HepG2 (cell line): ENCODE data around the gene FHIP1B. TPM values are rescaled to one million over a fixed set of nuclear protein-coding genes. Genes with fewer than 3 reads are reported as not detected.
"Not testable (repeated sequence)": the region's sequence is repeated elsewhere in the genome, so short reads cannot be mapped to it uniquely, and the experiment has no call there.

Source experiments
- ATAC-seq: fragments of 200-7000 bp; cut with Tn5 transposase; 3 replicates; pipeline ENCODE4 v1.9.1; 2020; ENCODE audit warnings: mild to moderate bottlenecking, moderate library complexity
- BruUV-seq: library from RNA; stranded (reverse); fragments of 400-500 nt; replicated peaks from 2 replicates; lab custom pipeline; 2021; lab: Mats Ljungman, UMichigan
- CTCF ChIA-PET: fragments of 300-600 bp; formaldehyde crosslinking; extraction: SDS; loops from one replicate; lab custom pipeline; 2021; ENCODE audit warnings: low total read pairs, inconsistent platforms, low intra/inter-chr PET ratio; lab: Yijun Ruan, JAX
- POLR2A ChIA-PET: fragments of 350-600 bp; sonication (Branson Sonifier 250); formaldehyde crosslinking; loops from one replicate; lab custom pipeline; 2020; ENCODE audit warnings: antibody characterized with exemption, inconsistent platforms; lab: Yijun Ruan, JAX
- DNase-seq: peaks from one replicate; pipeline ENCODE4 v3.0.0-alpha.2; 2015; ENCODE audit warnings: low spot score
- FAIRE-seq: peaks from 3 replicates; lab custom pipeline; 2011; peaks lifted over from hg19 to GRCh38; lab: Jason Lieb, UNC
- H2AFZ ChIP-seq: one replicate; pipeline ENCODE4 v1.6.1; 2011; ENCODE audit warnings: low read length, inconsistent platforms
- H3K27ac ChIP-seq: fragments of 300-600 bp; 3 replicates; pipeline ENCODE4 v1.8.0; 2011; ENCODE audit warnings: mixed run types, mild to moderate bottlenecking, mixed read lengths, low read length, inconsistent platforms; ENCODE audit not compliant: insufficient read depth; ENCODE audit errors: extremely low read length
- H3K27me3 ChIP-seq, 2 experiments: fragments of 200-600 bp in 1 of 2; 2 replicates in 1 of 2; 3 replicates in 1 of 2; pipeline versions ENCODE4 v1.6.0 to v1.8.0; 2011; ENCODE audit warnings: low read length in 2 of 2, mild to moderate bottlenecking in 2 of 2, moderate library complexity in 2 of 2, inconsistent platforms in 1 of 2; ENCODE audit not compliant: insufficient read depth in 2 of 2, control insufficient read depth in 1 of 2
- H3K36me3 ChIP-seq, 2 experiments: fragments of 200-600 bp in 1 of 2; replicated peaks in 1 of 2; 2 replicates in 1 of 2; 3 replicates in 1 of 2; pipeline versions ENCODE4 v1.5.1 to v1.8.0; 2011; ENCODE audit warnings: low read length in 2 of 2, inconsistent platforms in 1 of 2; ENCODE audit not compliant: insufficient read depth in 2 of 2, control insufficient read depth in 1 of 2
- H3K4me1 ChIP-seq: 2 replicates; pipeline ENCODE4 v1.5.1; 2012; ENCODE audit warnings: low read length, inconsistent platforms; ENCODE audit not compliant: insufficient read depth
- H3K4me2 ChIP-seq: 2 replicates; pipeline ENCODE4 v1.6.0; 2011; ENCODE audit warnings: low read depth, low read length, inconsistent platforms
- H3K4me3 ChIP-seq, 3 experiments: fragments of 200-600 bp in 1 of 3; sonication (generic), shearing (Covaris generic) in 1 of 3; replicated peaks in 1 of 3; 2 replicates each; pipeline ENCODE4 v1.5.1; 2011 to 2016; ENCODE audit warnings: low read length in 3 of 3, inconsistent platforms in 2 of 3, low read depth in 2 of 3, mild to moderate bottlenecking in 2 of 3, control low read depth in 1 of 3, mixed read lengths in 1 of 3; ENCODE audit not compliant: insufficient read depth in 1 of 3
- H3K79me2 ChIP-seq: one replicate; pipeline ENCODE4 v1.6.1; 2011; ENCODE audit warnings: low read length, inconsistent platforms; ENCODE audit not compliant: insufficient read depth
- H3K9ac ChIP-seq: 2 replicates; pipeline ENCODE4 v1.6.0; 2011; ENCODE audit warnings: mild to moderate bottlenecking, low read depth, low read length, inconsistent platforms; ENCODE audit not compliant: insufficient read depth
- H3K9me3 ChIP-seq: 2 replicates; pipeline ENCODE4 v1.5.1; 2012; ENCODE audit warnings: mild to moderate bottlenecking, low read length
- H4K20me1 ChIP-seq: 2 replicates; pipeline ENCODE4 v1.6.0; 2011; ENCODE audit warnings: inconsistent platforms, mild to moderate bottlenecking, low read length, moderate library complexity; ENCODE audit not compliant: insufficient read depth
- ATF1 ChIP-seq: IDR thresholded peaks from 2 replicates; pipeline ENCODE4 v1.6.1; 2016; ENCODE audit warnings: mild to moderate bottlenecking, control low read depth
- ETS1 ChIP-seq: sonication (generic); formaldehyde crosslinking; IDR thresholded peaks from 2 replicates; pipeline ENCODE4 v1.4.0; 2020; ENCODE audit warnings: missing genetic modification reagents
- KLF12 ChIP-seq: sonication (generic); formaldehyde crosslinking; IDR thresholded peaks from 2 replicates; pipeline ENCODE4 v1.4.0; 2020; ENCODE audit warnings: missing genetic modification reagents, borderline replicate concordance
- MAFG ChIP-seq: sonication (generic); formaldehyde crosslinking; IDR thresholded peaks from 2 replicates; pipeline ENCODE4 v1.5.1; 2020; ENCODE audit warnings: mild to moderate bottlenecking, missing genetic modification reagents
- NRL ChIP-seq: sonication (generic); formaldehyde crosslinking; IDR thresholded peaks from 2 replicates; pipeline ENCODE4 v1.5.0; 2020; ENCODE audit warnings: missing genetic modification reagents, mild to moderate bottlenecking, moderate library complexity, borderline replicate concordance
- ZNF205 ChIP-seq: IDR thresholded peaks from 2 replicates; pipeline ENCODE4 v1.6.1; 2018; ENCODE audit warnings: missing biosample characterization, missing genetic modification reagents
- ZNF788 ChIP-seq: sonication (generic); formaldehyde crosslinking; IDR thresholded peaks from 2 replicates; pipeline ENCODE4 v1.5.0; 2020; ENCODE audit warnings: mild to moderate bottlenecking, missing genetic modification reagents, borderline replicate concordance
- ZNF878 ChIP-seq: sonication (generic); formaldehyde crosslinking; IDR thresholded peaks from 2 replicates; pipeline ENCODE4 v1.8.1; 2023; ENCODE audit warnings: mild to moderate bottlenecking, missing genetic modification reagents, moderate library complexity
- WGBS: methylation state at CpG from one replicate; pipeline ENCODE4 v1.1.6; 2017; ENCODE audit warnings: low lambda C conversion rate; 5-methylcytosine and 5-hydroxymethylcytosine counted together
- in situ Hi-C: cut with HindIII; loops from 2 replicates; pipeline ENCODE4 v1.10.0; 2017; ENCODE audit warnings: low pct_unique_long_range_greater_than_20kb; ENCODE audit not compliant: extremely low pct_ligation_motif_present
- intact Hi-C: fragments of 100-400 bp; cut with micrococcal nuclease; formaldehyde crosslinking; loops from one replicate; pipeline ENCODE4 v1.10.0; 2022; ENCODE audit not compliant: unreplicated experiment
- polyA plus RNA-seq, 8 experiments: library from polyadenylated mRNA; depleted of rRNA in 3 of 8; stranded (reverse) in 7 of 8; unstranded in 1 of 8; fragments of >200 nt; fragmentation: Illumina TruSeq in 4 of 8; extraction: Trizol in 4 of 8; gene quantifications; 2 replicates each; pipeline versions ENCODE4 v1.2.1 to v1.2.3, GENCODE V29; 2011 to 2016; ENCODE audit warnings: low read depth in 4 of 8, missing spikeins in 1 of 8, mixed read lengths in 1 of 8; ENCODE audit not compliant: insufficient read depth in 1 of 8
- total RNA-seq, 5 experiments: library from RNA; depleted of rRNA; stranded (reverse); fragments of >200 nt; fragmentation: Illumina TruSeq; extraction: Trizol; gene quantifications; 2 replicates each; pipeline ENCODE4 v1.2.3, GENCODE V29; 2016; ENCODE audit warnings: low read depth in 1 of 5

FHIP1B gene
- total and polyA plus RNA-seq, 2 of the 13 experiments (the other 11 are each of a cell fraction or from before 2014, with no cell fraction given): 14.1 to 18.6 TPM

- Histone ChIP-seq H3K9me3 (no peaks in the 10 kb centered on the region), H3K27ac (no peak overlapping the region), H4K20me1 (no peaks in the 10 kb centered on the region), H3K27me3 (no peaks in the 10 kb centered on the region), H3K9ac (no peak overlapping the region), H3K36me3 (no peaks in the 10 kb centered on the region), H3K4me2 (no peak overlapping the region), H3K4me3 (no peak overlapping the region), H2AFZ (no peak overlapping the region), H3K4me1 (no peaks in the 10 kb centered on the region), H3K79me2 (no peaks in the 10 kb centered on the region)
- DNase-seq (no peak), ATAC-seq (no peak), FAIRE-seq (no peak)
- in situ Hi-C loops: loop anchor here (5.0 kb wide), 1 partner anchor 102 kb away; no protein-coding TSS in a partner anchor
- ChIA-PET POLR2A (no interaction called here), CTCF (interaction anchor here (1.2 to 2.0 kb wide), 2 partner anchors 103 kb away, joined by 4 to 32 read pairs; no protein-coding TSS in a partner anchor)
- 8% methylated on average over 3 of the region's 3 CpGs for WGBS
- intact Hi-C loops: no loop called here
- no TSS peak for BruUV-seq
- TF ChIP-seq ZNF788: no peak
- TF ChIP-seq NRL (CRISPR knock-in tag): no peak
- TF ChIP-seq ETS1 (CRISPR knock-in tag): no peak
- no peak for TF ChIP-seq MAFG (CRISPR knock-in tag)
- TF ChIP-seq ZNF205 (CRISPR knock-in tag): no peak
- TF ChIP-seq ZNF878 (CRISPR knock-in tag): no peak
- TF ChIP-seq KLF12: no peak
- TF ChIP-seq ATF1: no peak
These were observed 15.5 kb upstream of the FHIP1B start for GRCh38 chr11:6249770-6250555.

GRCh38 chr11:6248897-6249296, 14.5 kb upstream of the FHIP1B start:
- H3K27ac ChIP-seq, H3K79me2 ChIP-seq, H2AFZ ChIP-seq, H3K4me3 ChIP-seq, DNase-seq, FAIRE-seq, H3K27me3 ChIP-seq, in situ Hi-C loops, BruUV-seq, ATAC-seq, H3K4me2 ChIP-seq, H4K20me1 ChIP-seq, H3K9me3 ChIP-seq, H3K9ac ChIP-seq, intact Hi-C loops, H3K4me1 ChIP-seq, H3K36me3 ChIP-seq, POLR2A ChIA-PET: not testable (repeated sequence)
- 11% methylated on average over 3 of the region's 3 CpGs for WGBS
- CTCF ChIA-PET: interaction anchor here (1.2 kb wide), 1 partner anchor 104 kb away, joined by 4 read pairs; no protein-coding TSS in a partner anchor
